ENCODE data around the gene ECI1.

GRCh38 chr16:2271848-2272461 lies 20.6 kb upstream of the ECI1 start:
- no peak for TF ChIP-seq CTCF (IDR thresholded peaks at IDR 0.05; ENCODE audit: low read depth, low read length, poor library complexity, severe bottlenecking)
- no peak for TF ChIP-seq EZH2phosphoT487 (IDR thresholded peaks at IDR 0.05; ENCODE audit: borderline replicate concordance, low read length)

Data from DOHH2 (cell line).